SIG-M5 treated with dmso at 0.1 percent for 504 hours (cell line): ENCODE data around the gene TFEB.

ENCODE experiments used
- DNase-seq: peaks from one replicate; lab custom pipeline; 2025; ENCODE audit not compliant: unreplicated experiment; lab: John Stamatoyannopoulos, UW

TFEB gene

DNA sequence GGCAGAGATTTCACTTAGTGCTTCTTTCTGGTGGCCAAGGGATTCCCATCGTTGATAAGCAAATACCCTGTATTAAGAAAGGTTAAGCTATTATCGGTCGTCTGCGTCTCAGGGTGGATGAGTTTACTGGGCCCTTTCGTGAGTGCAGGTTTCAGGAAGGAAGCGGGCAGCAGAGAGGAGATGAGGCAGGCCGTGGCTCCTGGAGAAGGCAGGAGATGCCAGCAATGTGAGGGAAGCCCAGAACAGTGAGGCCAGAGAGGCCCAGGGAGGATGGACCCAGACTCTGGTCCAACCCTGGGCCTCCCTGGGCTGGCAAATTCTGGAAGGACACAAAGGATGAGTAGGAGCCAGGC is 11.2 kb downstream of the TFEB start:
- DNase-seq = no peak

DNA sequence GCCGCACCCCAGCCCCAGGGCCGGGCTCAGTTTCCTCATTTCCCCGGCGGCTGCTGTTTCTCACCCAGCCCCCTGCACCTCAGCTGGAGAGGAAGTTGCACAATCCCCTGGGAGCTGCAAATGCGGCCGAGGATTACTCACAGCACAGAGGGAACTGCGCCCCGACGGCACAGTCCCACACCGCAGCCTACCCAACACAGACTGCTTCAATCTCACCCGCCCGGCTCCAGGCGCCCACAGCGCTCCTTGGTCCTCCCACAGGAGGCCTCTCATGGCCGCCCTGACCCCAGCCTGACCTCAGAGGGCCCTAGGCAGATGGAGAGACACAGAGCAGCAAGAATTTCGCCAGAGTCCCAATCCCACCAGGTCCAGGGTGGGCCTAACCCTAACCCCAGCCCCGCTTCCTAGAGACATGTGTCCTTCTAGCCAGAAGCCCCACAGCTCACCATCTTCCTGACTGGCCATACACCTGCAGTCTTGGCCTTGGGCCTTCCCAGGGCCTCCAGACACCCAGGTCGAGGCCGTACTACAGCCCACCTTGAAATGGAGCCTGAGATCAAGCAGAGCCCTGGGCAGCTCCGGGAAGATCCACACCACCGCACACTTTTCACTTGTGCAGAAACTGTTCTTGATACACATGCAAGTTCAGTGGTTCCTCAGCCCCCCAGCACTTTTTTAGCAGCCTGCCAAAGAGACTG is 11.7 kb downstream of the TFEB start:
- peak; percentile 92 for DNase-seq

DNA sequence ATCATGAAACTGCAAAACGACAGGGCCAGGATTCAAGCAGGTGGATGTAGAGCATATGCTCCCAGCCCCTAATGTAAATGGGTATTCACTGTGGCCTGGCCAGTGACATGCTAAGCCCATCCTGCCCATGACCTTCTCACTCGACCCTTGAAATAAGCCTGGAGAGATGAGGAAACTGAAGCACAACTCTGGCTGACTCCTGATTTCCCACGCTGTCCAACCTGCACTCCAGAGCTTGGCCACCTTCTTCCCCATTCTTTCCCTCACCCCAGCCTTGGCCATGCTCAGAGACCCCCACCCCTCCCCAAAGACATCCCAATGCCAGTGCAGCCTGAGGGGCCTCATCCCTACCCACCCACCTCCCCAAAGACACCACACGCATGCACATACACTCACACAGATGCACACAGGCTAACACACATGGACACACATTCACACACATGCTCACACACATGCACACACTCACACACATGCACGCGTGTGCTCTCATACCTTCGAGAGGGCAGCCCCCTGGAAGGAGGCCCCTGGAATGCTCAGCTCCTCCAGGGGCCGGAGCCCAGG is 12.4 kb downstream of the TFEB start:
- DNase-seq = no peak

DNA sequence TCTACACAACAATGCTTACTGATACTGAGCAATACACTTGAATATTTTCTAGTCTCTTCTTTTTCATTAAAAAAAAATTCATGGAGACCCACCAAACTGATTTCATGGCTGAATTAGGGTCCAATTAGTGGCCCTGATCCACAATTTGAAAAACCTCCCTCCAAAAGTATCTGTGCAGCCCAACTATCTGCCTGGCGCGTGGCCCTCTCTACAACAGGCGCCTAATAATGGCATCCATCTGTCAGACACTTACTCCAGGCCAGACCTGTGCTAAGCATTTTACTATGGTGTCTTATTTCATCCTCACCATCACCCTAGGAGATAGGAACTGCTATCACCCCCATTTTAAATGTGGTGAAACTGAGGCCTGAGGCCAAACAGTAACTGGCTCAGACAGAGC is 14.0 kb downstream of the TFEB start:
- DNase-seq = no peak

DNA sequence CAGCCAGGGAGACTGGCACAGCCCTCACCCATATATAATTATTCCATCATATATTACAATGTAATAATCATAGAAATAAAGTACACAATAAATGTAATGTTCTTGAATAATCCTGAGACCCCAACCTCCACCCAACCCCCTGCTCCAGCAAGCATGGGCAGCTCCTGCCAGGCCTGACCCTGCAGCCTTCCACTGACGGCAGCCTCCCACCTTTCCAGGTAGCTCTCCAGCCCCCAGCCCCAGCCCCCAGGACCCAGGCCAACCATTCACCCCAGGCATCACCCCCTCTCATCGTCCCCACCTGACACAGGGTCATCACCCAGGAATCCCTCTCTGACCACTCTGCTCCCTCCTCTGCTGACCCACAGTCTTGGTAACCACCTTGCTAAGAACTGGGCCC is 14.6 kb downstream of the TFEB start:
- no peak for DNase-seq

DNA sequence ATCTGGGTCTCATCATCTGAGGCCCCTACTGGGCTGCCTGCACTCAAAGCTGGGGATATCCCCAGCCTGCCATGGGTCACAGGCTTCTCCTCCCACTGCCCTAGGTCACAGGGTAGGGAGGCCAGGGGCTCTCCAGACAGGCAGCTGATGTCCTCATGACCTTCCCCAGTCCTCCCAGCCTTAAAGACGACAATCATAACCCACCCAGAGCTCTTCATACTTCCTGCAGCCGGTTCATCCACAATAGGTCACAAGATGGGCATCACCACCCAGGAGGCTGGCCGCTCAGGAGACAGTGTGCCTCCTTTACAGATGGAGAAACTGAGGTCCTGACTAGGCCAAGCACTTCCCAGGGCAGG is 15.2 kb downstream of the TFEB start:
- no peak for DNase-seq

DNA sequence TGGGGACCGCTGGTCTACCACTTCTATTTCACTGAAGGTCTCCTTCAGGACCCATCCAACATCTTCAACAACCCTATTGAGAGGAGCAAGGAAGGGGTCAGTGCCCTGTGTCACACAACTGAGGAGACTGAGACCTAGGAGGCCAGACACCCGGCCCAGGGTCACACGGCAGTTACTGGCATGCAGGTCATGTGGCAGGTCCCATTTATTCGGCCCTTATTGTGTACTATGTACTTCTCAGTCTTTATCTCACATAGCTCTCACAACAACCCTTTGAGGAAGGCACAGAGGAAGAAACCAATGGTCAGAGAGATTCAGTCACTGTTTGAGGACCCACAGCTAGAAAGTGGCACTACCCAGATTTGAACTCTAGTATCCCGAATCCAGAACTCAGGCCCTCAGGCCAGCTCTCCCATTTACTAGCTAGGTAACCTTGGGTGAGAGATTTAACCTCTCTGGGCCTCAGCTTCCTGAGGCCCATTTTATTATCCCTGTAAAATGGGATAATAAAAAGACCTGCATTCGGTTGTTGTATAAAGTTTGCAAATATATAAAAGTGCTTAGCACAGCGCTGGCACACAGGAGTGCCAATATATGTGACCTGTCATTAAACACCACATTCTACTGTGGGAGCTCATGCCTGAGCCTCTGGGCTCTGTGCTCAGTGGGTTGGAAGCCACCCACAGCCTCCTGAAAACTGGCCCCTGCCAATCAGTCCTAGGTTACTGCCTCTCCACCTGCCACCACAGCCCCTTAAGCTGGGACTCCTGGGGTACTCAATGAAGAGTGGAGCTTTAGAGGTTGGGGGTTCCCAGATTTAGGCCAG is 15.8 kb downstream of the TFEB start:
- no peak for DNase-seq

DNA sequence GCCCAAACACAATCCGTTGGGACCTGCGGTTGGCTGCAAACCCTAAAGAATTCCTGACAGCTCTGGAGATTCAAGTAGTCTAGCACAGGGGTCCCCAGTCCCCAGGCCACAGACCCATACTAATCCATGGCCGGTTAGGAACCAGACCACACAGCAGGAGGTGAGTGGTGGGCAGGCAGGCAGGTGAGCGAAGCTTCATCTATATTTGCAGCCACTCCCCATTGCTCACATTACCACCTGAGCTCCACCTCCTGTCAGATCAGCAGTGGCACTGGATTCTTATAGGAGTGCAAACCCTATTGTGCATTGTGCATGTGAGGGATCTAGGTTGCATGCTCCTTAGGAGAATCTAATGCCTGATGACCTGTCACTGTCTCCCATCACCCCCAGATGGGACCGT is 16.6 kb downstream of the TFEB start:
- no peak for DNase-seq

DNA sequence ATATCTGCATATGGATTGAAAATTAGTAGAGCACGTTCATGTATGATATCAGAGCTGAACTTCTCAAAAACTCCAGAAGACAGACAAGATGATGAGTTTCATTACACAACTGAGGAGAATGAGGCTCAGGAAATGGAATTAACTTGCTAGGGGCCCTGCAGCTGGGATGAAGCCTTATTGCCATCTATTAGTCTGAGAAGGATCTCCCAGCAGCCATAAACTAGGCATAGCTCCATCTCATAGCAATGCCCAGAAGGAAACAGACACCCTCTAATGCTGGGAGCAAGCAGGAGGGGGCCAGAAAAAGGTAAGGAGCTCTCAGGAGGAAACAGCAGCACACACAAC is 18.0 kb downstream of the TFEB start:
- no peak for DNase-seq

DNA sequence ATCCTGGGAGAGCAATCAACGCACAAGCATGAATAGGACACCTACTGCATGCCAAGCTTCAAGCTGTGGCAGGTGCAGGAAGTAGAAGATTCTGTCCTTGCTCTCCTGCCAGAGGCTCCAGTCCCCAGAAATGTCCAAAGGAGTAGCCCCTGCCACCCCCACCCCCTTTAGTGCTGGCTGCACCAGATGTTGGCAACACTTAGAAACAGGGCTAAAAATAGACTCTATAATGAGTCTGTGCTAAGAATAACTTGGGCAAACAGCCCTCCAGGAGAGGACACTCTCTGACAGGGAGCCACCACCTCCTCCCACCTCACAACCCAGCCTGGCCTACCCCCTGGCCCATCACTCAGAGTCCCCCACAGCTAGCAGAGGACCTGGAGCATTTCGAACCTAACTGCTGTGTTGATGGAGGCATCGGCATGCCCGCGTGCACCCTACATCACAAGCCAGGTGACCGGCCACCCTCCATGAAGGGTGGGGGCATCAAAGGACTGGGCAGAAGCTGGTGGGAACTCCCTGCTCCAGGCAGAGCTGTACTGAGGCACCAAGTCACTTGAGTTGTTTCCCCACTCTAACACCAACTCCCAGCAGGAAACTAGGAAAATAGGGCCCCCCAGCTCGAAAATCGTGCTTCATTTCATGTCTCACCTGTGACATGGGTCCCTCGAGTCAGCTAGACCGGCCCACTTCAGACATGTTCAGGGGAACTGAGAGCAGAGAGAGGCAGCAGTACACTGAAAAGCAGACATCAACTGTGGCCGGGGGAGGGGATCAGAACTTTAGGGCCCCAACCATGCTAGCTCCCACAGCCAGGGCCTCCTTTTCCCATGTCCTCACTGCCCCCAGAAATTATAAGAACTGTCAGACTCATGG is 18.7 kb downstream of the TFEB start:
- DNase-seq = no peak

DNA sequence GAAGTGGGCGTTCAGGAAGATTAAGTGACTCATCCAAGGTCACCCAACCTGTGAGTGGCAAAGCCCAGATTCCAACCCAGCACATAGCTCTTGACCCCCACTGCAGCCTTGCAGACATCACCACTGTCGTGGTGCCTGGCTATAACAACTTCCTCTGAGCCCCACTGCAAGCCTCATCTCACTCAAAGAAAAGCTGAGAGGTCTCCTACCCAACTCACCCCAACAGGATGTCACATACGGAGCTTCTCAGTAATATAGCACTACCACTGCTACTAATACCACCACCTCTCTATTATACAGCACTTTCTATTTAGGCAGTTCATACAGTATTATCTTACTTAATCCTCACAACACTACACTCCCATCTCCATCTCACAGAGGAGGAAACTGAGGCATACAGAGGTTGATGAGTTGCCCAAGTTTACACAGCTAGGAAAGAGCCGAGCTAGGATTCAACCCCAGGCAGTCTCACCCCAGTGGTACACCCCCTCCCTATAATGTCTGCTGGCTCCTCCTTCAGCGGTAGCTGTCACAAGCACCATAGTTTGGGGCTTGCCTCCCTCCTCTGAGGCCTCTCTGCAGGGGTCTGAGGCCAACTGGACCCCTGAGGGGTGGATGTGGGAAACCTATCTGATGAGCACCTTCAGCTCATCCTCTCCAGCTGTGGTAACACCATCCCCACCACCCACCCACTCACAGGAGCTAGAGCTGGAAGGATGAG is 19.5 kb downstream of the TFEB start:
- no peak for DNase-seq

DNA sequence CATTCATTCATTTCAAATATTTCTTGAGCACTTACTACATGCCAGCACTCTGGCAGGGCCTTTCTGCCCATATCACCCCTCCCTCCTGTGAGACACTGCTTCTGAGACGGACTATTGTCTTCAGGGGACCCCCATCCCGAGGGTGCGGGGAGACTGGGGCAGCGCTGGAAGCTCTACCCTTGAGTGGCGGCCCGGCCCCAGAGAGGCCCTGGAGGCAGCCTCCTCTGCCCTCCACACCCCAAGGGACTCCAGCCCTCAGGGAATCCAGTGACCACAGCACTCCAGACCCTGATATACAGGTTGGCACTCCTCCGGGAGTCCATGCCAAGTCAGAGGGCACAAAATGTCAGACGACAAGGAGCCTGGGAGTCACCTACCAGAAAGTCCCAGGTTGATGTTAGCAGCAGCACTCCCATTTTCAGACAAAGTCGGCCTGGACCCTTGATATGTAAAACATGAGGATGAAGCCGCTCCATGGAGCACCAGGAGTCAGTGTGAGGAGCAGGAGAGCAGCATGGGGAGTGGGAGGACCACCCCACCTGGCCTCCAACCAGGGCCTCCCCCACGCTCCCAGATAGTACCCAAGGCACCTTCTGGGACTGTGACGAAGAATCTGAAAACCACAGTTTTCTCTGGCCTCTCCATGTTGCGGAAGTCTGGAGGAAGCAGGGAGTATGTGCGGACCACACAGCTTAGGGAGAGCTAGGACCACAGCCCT is 20.7 kb downstream of the TFEB start:
- no peak for DNase-seq

DNA sequence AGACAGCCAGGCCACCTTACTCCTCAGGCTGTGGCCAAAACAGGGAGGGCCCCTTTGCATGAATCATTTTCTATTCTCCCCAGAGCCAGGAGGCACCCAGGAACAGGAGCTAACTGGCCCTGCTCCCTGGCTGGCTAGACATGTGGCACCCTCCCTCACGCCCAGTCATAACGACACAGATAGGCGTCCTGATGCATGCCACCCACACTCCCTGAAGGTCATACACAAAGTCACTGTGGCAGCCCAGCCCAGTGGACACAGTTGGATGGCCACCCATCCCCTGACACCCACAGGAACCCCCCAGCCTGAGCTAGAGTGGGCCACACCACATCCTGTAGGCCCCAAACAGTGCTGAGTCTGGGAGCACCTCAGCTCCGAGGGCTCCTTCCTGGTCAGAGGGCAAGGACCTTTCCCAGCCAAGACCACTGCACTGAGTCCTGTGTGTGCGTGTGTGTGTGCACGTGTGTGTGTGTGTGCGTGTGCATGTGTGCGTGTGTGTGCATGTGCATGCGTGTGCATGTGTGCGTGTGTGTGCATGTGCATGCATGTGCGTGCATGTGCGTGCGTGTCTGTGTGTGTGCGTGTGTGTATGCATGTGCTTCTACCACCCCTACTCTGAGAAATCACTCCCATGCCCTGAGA is 21.6 kb downstream of the TFEB start:
- no peak for DNase-seq

DNA sequence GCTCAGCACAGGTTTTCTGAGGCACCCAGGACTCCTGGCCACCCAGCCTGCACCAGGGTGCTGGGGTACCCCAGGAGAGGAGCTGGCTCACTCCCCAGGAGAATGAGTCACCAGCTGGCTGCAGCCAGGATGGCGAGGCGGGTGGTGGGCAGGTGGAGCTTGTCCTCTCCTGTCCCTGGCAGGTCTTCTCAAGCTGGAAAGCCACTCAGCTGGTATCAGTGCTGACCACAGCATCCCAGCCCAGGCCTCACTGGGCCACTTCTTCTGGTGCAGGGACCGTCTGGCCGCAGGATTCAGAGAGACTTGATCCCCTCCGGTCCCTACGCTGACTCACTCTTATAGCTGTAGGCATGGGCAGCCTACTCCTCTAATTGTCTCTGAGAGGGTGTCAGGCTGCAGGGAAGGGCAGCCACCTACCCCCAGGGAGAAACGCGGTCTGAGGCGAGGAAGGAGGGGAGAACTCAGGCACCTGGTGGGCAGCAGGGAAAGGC is 22.2 kb downstream of the TFEB start:
- no peak for DNase-seq

DNA sequence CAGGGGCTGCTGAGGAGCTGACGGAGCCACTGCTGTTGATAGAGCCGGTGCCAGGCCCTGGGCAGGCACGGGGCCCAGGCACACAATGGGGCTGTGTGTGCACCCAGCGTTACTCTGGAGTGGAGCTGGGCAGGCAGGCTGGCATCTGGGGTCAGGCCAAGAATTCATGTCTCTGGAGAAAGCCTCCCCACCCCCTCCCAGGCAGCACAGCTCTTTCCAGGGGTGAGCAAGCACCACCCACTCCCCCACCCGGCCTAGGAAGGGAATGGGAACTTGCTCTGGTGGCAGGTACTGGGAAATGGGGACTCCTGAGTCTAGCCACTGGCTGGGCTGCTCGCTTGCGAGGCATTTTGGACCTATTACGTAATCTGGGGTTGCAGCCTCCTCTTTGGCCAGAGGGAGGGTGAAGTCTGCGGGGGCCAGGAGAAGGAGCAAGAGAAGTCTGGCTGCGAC is 22.7 kb downstream of the TFEB start:
- DNase-seq = no peak

DNA sequence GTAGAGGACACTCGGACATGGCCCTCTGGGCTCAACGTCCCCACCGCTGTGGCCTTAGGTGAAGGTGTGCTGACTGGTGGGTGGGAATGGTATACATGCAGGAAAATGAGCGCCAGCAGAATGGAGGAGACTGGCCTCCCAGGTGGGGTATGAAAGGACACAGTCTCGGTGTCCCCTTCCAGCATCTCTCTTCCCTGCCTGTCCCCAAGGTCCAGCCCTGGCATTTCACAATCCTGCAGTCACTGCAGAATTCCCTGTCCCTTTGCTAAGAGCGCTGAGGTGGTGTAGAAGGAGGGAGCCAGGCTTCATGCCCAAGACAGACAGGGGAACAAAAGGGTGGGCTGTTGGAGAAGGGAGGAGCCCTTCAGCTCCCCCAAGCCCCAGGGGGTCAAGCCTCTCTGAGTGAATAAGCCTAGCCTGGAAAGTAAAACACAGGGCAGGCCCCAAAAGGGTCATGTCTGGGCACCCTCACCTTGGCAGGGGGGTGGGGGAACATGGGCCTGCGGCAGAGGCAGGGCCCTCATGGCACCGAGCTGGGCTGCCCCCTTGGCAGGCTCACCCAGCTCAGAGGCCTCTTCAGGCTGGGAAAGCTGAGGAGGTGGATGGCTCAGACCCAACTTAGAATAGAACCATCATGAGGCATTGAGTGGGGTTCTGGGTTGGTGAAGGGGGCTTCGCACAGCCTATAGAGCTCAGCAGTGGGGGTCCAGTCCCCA is 23.9 kb downstream of the TFEB start:
- no peak for DNase-seq

DNA sequence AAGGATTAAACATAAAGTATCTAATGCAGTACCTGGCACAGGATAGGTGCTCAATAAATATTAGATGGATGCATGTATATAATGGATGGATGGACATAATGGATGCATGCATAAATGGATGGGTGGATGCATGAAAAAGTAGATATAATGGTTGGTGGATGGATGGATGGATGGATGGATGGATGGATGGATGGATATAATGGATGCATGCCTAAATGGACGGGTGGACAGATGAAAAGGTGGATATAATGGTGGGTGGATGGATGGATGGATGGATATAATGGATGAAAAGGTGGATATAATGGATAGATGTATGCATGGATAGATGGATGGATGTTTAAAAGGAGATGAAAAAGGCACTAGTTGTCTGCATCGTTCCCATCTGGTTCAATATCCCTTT is 26.0 kb downstream of the TFEB start:
- DNase-seq = no peak

DNA sequence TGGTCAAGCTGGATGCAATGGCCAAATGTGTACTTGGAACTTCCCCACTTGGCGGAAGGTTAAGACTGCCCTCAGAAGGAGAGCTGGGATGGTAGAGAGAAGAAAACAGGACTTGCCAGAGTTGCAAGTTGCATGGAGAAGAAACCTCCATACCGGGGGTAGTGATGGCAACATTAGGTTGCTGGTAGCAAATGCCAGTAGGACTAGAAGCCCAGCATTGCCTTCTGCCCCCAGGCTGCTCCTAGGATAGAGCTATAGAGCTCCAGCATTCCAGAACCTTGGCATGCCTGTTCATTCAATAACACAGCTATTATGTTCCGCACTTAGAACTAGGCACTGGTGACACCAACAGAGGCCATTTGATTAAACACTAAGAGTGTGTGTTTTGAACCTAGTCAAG is 26.6 kb downstream of the TFEB start:
- no peak for DNase-seq

DNA sequence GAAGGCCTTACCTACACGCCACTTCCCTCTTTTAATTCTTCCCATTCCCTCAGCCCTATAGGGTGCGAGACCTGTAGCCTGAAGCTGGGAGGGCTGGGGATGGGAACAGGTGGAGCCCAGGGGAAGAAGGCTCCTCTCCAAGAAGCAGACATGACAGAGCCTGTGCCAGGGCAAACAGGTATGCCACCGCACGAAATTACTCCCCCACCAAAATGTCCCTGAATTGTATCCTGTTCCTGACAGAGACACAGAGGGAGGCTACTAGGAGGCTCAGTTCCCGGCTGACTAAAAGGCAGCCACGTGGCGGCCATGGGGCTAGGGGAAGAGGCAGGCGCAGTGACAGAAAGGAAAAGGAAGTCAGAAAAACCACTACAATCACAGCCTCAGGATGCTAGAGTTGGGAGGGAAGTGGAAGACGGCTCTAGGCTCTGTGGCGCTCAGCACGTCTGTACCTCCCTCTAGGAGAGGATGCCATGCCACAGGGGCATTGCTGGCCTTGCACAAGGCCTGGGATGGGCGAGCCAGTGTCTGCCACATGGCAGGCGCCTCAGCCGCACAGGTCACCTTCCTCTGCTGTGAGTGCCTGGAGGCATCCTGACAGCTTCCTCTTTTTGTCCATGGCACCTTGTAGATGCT is 27.7 kb downstream of the TFEB start:
- peak; percentile 74 for DNase-seq
